Loucy (cell line): ENCODE results near the gene HMX1.

Experiments used
- H2AFZ ChIP-seq: fragments of 200-600 bp; sonication (generic); 2 replicates; pipeline ENCODE4 v1.6.0; 2016; ENCODE audit warnings: antibody characterized with exemption, mild to moderate bottlenecking, low read length, moderate library complexity
- H3F3A ChIP-seq: fragments of 200-600 bp; 2 replicates; pipeline ENCODE4 v1.6.0; 2016; ENCODE audit warnings: antibody characterized with exemption, low read depth, mild to moderate bottlenecking
- H3K27me3 ChIP-seq: fragments of 200-600 bp; sonication (generic); 2 replicates; pipeline ENCODE4 v1.6.1; 2014; ENCODE audit warnings: low read length, mild to moderate bottlenecking; ENCODE audit not compliant: insufficient read depth, poor library complexity, severe bottlenecking
- H3K36me3 ChIP-seq: fragments of 200-600 bp; sonication (generic); 2 replicates; pipeline ENCODE4 v1.6.1; 2016; ENCODE audit warnings: low read length; ENCODE audit not compliant: insufficient read depth
- H3K4me1 ChIP-seq: fragments of 200-600 bp; sonication (generic); 2 replicates; pipeline ENCODE4 v1.5.1; 2014; ENCODE audit warnings: low read length, mild to moderate bottlenecking; ENCODE audit not compliant: insufficient read depth, poor library complexity, severe bottlenecking
- H3K4me2 ChIP-seq: fragments of 200-600 bp; sonication (generic); 2 replicates; pipeline ENCODE4 v1.6.0; 2014; ENCODE audit warnings: antibody characterized with exemption, low read length, low read depth, mild to moderate bottlenecking; ENCODE audit not compliant: poor library complexity, severe bottlenecking
- H3K4me3 ChIP-seq: fragments of 200-600 bp; sonication (generic); 2 replicates; pipeline ENCODE4 v1.5.1; 2014; ENCODE audit warnings: low read length, mild to moderate bottlenecking, mixed read lengths; ENCODE audit not compliant: poor library complexity, severe bottlenecking
- H3K79me2 ChIP-seq: fragments of 200-600 bp; sonication (generic); 2 replicates; pipeline ENCODE4 v1.6.1; 2014; ENCODE audit warnings: low read length; ENCODE audit not compliant: insufficient read depth
- H3K9ac ChIP-seq: fragments of 200-600 bp; sonication (generic); 2 replicates; pipeline ENCODE4 v1.6.0; 2014; ENCODE audit warnings: mild to moderate bottlenecking, low read depth, low read length, moderate library complexity; ENCODE audit not compliant: poor library complexity, severe bottlenecking
- H3K9me2 ChIP-seq: fragments of 200-600 bp; sonication (generic); replicated peaks from 2 replicates; pipeline ENCODE4 v1.6.1; 2016; ENCODE audit warnings: low read depth, low read length, mixed read lengths
- H3K9me3 ChIP-seq: fragments of 200-600 bp; sonication (generic); 2 replicates; pipeline ENCODE4 v1.6.1; 2014; ENCODE audit warnings: mild to moderate bottlenecking, antibody characterized with exemption, low read length, low read depth; ENCODE audit not compliant: insufficient read depth
- H4K20me1 ChIP-seq: fragments of 200-600 bp; sonication (generic); 2 replicates; pipeline ENCODE4 v1.6.0; 2014; ENCODE audit warnings: antibody characterized with exemption, low read length, mild to moderate bottlenecking; ENCODE audit not compliant: insufficient read depth, poor library complexity, severe bottlenecking
- CTCF ChIP-seq: fragments of 200-600 bp; sonication (generic); conservative IDR thresholded peaks from 2 replicates; pipeline ENCODE4 v1.5.1; 2014; ENCODE audit warnings: mild to moderate bottlenecking, antibody characterized with exemption, low read length
- EZH2phosphoT487 ChIP-seq: fragments of 200-600 bp; IDR thresholded peaks from 2 replicates; pipeline ENCODE4 v1.6.1; 2018; ENCODE audit warnings: antibody characterized with exemption, mild to moderate bottlenecking, moderate library complexity, borderline replicate concordance

HMX1 gene

GRCh38 chr4:8840816-8841455 is 30.7 kb downstream of the HMX1 start:
- Histone ChIP-seq H3K4me2 (no peak overlapping the region), H4K20me1 (no peaks in the 10 kb centered on the region), H3K9me3 (peaks cover 8% of the 10 kb centered on the region; the same call in 1 of the 2 replicates), H3K79me2 (no peaks in the 10 kb centered on the region), H3K27me3 (no peaks in the 10 kb centered on the region), H3K36me3 (no peaks in the 10 kb centered on the region), H3F3A (no peaks in the 10 kb centered on the region), H3K4me1 (no peaks in the 10 kb centered on the region), H3K4me3 (no peak overlapping the region), H3K9ac (no peak overlapping the region), H3K9me2 (no peaks in the 10 kb centered on the region), H2AFZ (no peak overlapping the region)
- TF ChIP-seq EZH2phosphoT487 (no peak), CTCF (no peak)

DNA sequence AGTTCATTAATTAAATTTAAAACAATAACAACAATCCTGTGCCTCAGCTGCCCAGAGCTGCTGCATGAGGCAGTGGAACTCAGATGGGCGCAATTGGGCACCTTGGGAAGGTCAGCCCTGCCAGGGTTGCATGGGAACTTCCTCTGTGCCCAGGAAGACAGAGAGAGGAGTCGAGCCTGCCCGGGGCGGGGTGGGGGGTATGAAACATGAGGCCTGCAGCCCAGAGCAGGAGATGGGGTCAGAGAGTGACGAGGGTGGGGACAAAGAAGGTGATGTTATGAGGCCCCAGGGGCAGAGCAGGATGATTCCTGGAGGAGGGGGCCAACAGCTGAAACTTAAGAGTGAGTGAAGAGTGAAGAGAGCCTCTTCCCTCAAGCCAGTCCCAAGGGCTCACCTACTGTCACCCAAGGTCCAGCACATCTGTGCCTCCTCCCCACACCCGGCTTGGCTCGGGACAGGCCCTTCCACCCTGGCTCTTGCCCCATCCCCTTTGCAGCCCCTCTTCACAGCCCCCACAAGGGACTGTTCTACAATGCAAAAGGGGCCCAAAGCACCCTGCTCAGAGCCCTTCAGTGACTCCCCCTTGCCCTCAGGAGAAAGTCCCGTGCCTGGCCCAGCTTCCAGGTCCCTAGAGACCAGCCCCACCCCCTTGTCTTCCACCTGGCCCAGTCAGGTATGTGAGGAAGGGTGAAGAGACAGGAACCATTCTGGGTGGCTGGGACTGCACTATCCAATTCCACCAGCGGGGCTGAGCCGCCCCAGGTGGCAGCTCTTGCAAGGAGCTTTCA is 31.4 kb downstream of the HMX1 start:
- Histone ChIP-seq H2AFZ (no peak overlapping the region), H3K36me3 (no peaks in the 10 kb centered on the region), H3K27me3 (no peaks in the 10 kb centered on the region), H3K9me2 (no peaks in the 10 kb centered on the region), H3K79me2 (no peaks in the 10 kb centered on the region), H3K4me2 (no peak overlapping the region), H3K4me1 (no peaks in the 10 kb centered on the region), H3K9me3 (peaks cover 8% of the 10 kb centered on the region; the same call in 1 of the 2 replicates), H3K9ac (no peak overlapping the region), H3K4me3 (no peak overlapping the region), H3F3A (no peaks in the 10 kb centered on the region), H4K20me1 (no peaks in the 10 kb centered on the region)
- TF ChIP-seq EZH2phosphoT487: no peak

- TF ChIP-seq EZH2phosphoT487 (no peak), CTCF (no peak)
- H3K79me2 ChIP-seq: no peaks in the 10 kb centered on the region
- H4K20me1 ChIP-seq: no peaks in the 10 kb centered on the region
- H3K27me3 ChIP-seq: no peaks in the 10 kb centered on the region
- no peak overlapping the region for H2AFZ ChIP-seq
- H3F3A ChIP-seq: no peaks in the 10 kb centered on the region
- H3K9me2 ChIP-seq: no peaks in the 10 kb centered on the region
- H3K9me3 ChIP-seq: peaks cover 8% of the 10 kb centered on the region; the same call in 1 of the 2 replicates
- no peak overlapping the region for H3K4me3 ChIP-seq
- no peak overlapping the region for H3K9ac ChIP-seq
- no peaks in the 10 kb centered on the region for H3K4me1 ChIP-seq
- H3K4me2 ChIP-seq: no peak overlapping the region
- no peaks in the 10 kb centered on the region for H3K36me3 ChIP-seq
Observed at GRCh38 chr4:8838961-8839431, 32.6 kb downstream of the HMX1 start.
